Thoracic aorta (tissue), 2 donors: ENCODE results near the gene VSX1. TPM values are rescaled to one million over a fixed set of nuclear protein-coding genes. Genes with fewer than 3 reads are reported as not detected.

ENCODE experiments used
- ATAC-seq: fragments of 150-250 bp; one replicate; pipeline ENCODE4 v1.8.0; 2017; ENCODE audit warnings: low read depth; ENCODE audit not compliant: insufficient number of reproducible peaks, low FRiP score
- DNase-seq: peaks from one replicate; pipeline ENCODE4 v3.0.0-alpha.2; 2020; ENCODE audit warnings: low spot score
- H3K27ac ChIP-seq, 2 donors: fragments of 200-600 bp; sonication (generic); 1 replicate in 1 of 2; 2 replicates in 1 of 2; pipeline ENCODE4 v1.5.1; 2016; ENCODE audit warnings: mild to moderate bottlenecking in 2 of 2, moderate library complexity in 2 of 2
- H3K27me3 ChIP-seq: fragments of 200-600 bp; sonication (generic); replicated peaks from 2 replicates; pipeline ENCODE4 v1.6.0; 2016; ENCODE audit warnings: mild to moderate bottlenecking; ENCODE audit not compliant: insufficient read depth
- H3K36me3 ChIP-seq: fragments of 200-600 bp; sonication (generic); one replicate; pipeline ENCODE4 v1.5.1; 2016
- H3K4me1 ChIP-seq, 2 donors: fragments of 200-600 bp; sonication (generic); 1 replicate in 1 of 2; 2 replicates in 1 of 2; pipeline versions ENCODE4 v1.5.1 to v1.6.0; 2016; ENCODE audit warnings: low read depth in 2 of 2, mild to moderate bottlenecking in 1 of 2; ENCODE audit not compliant: control insufficient read depth in 1 of 2
- H3K4me3 ChIP-seq: fragments of 200-600 bp; sonication (generic); 2 replicates; pipeline ENCODE4 v1.5.1; 2016; ENCODE audit warnings: mild to moderate bottlenecking
- H3K9me3 ChIP-seq: fragments of 200-600 bp; sonication (generic); 2 replicates; pipeline ENCODE4 v1.5.1; 2016
- total RNA-seq, 2 donors: library from RNA; depleted of rRNA; stranded (reverse); fragments of >200 nt; gene quantifications; one replicate each; pipeline versions ENCODE4 v1.1.0 to v1.2.3, GENCODE V29; 2016
- TF ChIP-seq, protein P1 (sequence below): fragments of 200-600 bp; sonication (generic); IDR thresholded peaks from one replicate; pipeline ENCODE4 v1.5.1; 2019; ENCODE audit warnings: antibody characterized with exemption

The VSX1 gene
- total RNA-seq, 2 donors from 2014 or later = not detected

- no peak for DNase-seq
- no peak for ATAC-seq
- no peaks in the 10 kb centered on the region for H3K9me3 ChIP-seq
- TF ChIP-seq, protein P1, sequence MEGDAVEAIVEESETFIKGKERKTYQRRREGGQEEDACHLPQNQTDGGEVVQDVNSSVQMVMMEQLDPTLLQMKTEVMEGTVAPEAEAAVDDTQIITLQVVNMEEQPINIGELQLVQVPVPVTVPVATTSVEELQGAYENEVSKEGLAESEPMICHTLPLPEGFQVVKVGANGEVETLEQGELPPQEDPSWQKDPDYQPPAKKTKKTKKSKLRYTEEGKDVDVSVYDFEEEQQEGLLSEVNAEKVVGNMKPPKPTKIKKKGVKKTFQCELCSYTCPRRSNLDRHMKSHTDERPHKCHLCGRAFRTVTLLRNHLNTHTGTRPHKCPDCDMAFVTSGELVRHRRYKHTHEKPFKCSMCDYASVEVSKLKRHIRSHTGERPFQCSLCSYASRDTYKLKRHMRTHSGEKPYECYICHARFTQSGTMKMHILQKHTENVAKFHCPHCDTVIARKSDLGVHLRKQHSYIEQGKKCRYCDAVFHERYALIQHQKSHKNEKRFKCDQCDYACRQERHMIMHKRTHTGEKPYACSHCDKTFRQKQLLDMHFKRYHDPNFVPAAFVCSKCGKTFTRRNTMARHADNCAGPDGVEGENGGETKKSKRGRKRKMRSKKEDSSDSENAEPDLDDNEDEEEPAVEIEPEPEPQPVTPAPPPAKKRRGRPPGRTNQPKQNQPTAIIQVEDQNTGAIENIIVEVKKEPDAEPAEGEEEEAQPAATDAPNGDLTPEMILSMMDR = no peak
- H3K36me3 ChIP-seq = no peaks in the 10 kb centered on the region
- no peak overlapping the region for H3K27ac ChIP-seq
- no peak overlapping the region for H3K4me3 ChIP-seq
- H3K4me1 ChIP-seq = no peaks in the 10 kb centered on the region
- no peaks in the 10 kb centered on the region for H3K27me3 ChIP-seq
Measured at GRCh38 chr20:25071734-25072133, 10.2 kb downstream of the VSX1 start.

- ATAC-seq (no peak), DNase-seq (no peak)
- Histone ChIP-seq H3K4me3 (no peak overlapping the region), H3K9me3 (no peaks in the 10 kb centered on the region), H3K27me3 (no peaks in the 10 kb centered on the region), H3K4me1 (peaks cover 0 to 5% of the 10 kb centered on the region in 2 donors), H3K36me3 (no peaks in the 10 kb centered on the region), H3K27ac (no peak overlapping the region)
- TF ChIP-seq, protein P1 = no peak
Measured at GRCh38 chr20:25070821-25071473, 11.0 kb downstream of the VSX1 start.

GRCh38 chr20:25067102-25067987 is 14.6 kb downstream of the VSX1 start:
- peaks cover 0 to 19% of the 10 kb centered on the region in 2 donors for H3K4me1 ChIP-seq
- TF ChIP-seq, protein P1 = no peak
- H3K27me3 ChIP-seq = no peaks in the 10 kb centered on the region
- no peaks in the 10 kb centered on the region for H3K36me3 ChIP-seq
- no peak overlapping the region for H3K27ac ChIP-seq
- H3K9me3 ChIP-seq = no peaks in the 10 kb centered on the region
- ATAC-seq (no peak), DNase-seq (no peak)
- no peak overlapping the region for H3K4me3 ChIP-seq

DNA sequence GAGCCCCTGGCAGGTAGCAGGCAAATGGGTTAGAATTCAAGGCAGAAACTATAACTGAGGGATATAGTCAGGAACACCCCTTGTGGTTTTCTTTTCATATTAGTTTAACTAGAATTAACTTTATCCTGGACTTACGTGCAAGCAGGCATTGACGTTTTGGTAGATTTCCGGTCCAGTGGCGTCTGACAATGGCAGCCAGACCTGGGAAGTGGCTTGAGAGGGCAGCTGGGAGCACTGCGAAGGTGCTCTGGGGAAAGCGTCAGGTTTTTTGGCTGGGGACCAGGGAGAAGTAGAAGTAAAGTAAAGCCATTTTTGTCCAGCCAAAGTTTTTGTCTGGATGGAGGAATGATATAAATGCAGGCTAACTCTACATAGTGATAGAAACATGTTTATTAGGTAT is 15.6 kb downstream of the VSX1 start:
- peaks cover 0 to 19% of the 10 kb centered on the region in 2 donors for H3K4me1 ChIP-seq
- no peaks in the 10 kb centered on the region for H3K9me3 ChIP-seq
- H3K27ac ChIP-seq = no peak overlapping the region
- no peak overlapping the region for H3K4me3 ChIP-seq
- no peak for DNase-seq
- H3K36me3 ChIP-seq = no peaks in the 10 kb centered on the region
- TF ChIP-seq, protein P1 = no peak
- ATAC-seq = no peak
- H3K27me3 ChIP-seq = no peaks in the 10 kb centered on the region

DNA sequence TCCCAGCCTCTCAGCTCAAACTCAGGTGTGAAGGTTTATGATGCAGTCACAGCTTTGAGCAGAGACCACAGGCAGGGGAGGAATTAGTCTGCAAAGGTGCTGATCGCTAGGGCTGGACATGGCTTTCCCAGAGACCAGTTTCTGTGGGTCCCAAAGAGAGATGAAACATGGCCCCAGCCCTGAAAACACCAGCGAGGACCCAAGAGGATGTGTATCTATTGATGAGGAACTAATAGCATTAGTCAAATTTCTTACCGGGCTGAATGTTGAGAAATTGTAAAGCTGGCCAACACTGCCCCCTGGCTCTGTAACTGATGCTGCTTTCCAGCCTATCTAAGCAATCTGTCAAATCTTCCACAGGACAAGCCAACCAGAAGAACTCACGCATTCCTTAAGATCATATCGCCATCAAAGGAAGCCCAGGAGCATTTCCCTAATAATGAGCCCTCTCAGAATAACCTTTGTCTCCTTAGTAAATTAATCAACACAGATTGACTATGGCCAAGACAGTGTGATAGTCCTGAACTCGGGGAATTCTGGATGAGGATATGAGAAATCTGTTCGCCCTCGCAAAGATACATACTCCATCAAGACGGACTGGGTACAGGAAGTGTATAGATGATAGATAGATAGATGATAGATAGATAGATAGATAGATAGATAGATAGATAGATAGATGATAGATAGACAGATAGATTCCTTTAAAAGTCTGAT is 16.2 kb downstream of the VSX1 start:
- H3K27me3 ChIP-seq = no peaks in the 10 kb centered on the region
- no peak for DNase-seq

More for the DNA sequence above, 16.2 kb downstream of the VSX1 start:
- Histone ChIP-seq H3K27ac (no peak overlapping the region), H3K9me3 (no peaks in the 10 kb centered on the region), H3K4me1 (peaks cover 0 to 19% of the 10 kb centered on the region in 2 donors), H3K36me3 (no peaks in the 10 kb centered on the region), H3K4me3 (no peak overlapping the region)
- ATAC-seq = peak; percentile 80
- TF ChIP-seq, protein P1 = peak; percentile 76
